NOMO-1 treated with dmso at 0.1 percent for 144 hours (cell line): Measurements from ENCODE around the gene EBF3.

ENCODE experiments used
- DNase-seq: peaks from one replicate; lab custom pipeline; 2025; ENCODE audit not compliant: unreplicated experiment; lab: John Stamatoyannopoulos, UW

The EBF3 gene

GRCh38 chr10:129971381-129972144, 7.5 kb upstream of the EBF3 start:
- no peak for DNase-seq

GRCh38 chr10:129970465-129971364, 6.6 kb upstream of the EBF3 start:
- DNase-seq = no peak

GRCh38 chr10:129969911-129970464, 5.9 kb upstream of the EBF3 start:
- DNase-seq = no peak

GRCh38 chr10:129969184-129969910, 5.3 kb upstream of the EBF3 start:
- no peak for DNase-seq

GRCh38 chr10:129968853-129969183, 4.7 kb upstream of the EBF3 start:
- DNase-seq = no peak

- no peak for DNase-seq
Measured at GRCh38 chr10:129968020-129968852, 4.2 kb upstream of the EBF3 start.

- no peak for DNase-seq
Measured at GRCh38 chr10:129967579-129968019, 3.5 kb upstream of the EBF3 start.

- DNase-seq = no peak
Measured at GRCh38 chr10:129966889-129967578, 3.0 kb upstream of the EBF3 start.

- no peak for DNase-seq
Measured at GRCh38 chr10:129966370-129966888, 2.4 kb upstream of the EBF3 start.

- DNase-seq = no peak
Measured at GRCh38 chr10:129965959-129966358, 1.9 kb upstream of the EBF3 start.

GRCh38 chr10:129965425-129965808, 1.3 kb upstream of the EBF3 start:
- no peak for DNase-seq

GRCh38 chr10:129964611-129965424, 744 bp upstream of the EBF3 start:
- no peak for DNase-seq

- no peak for DNase-seq
Measured at GRCh38 chr10:129962872-129963640, 1.0 kb downstream of the EBF3 start.

- DNase-seq = no peak
Measured at GRCh38 chr10:129962031-129962871, 1.8 kb downstream of the EBF3 start.

- no peak for DNase-seq
Measured at GRCh38 chr10:129961157-129961701, 2.8 kb downstream of the EBF3 start.

- no peak for DNase-seq
Measured at GRCh38 chr10:129960481-129961156, 3.5 kb downstream of the EBF3 start.
